ENCODE data around the gene ASTN1. TPM values are rescaled to one million over a fixed set of nuclear protein-coding genes. Genes with fewer than 3 reads are reported as not detected.

ASTN1 gene
- total and polyA plus RNA-seq, 9 of the 15 experiments (the other 6 are each of a cell fraction or from before 2014, with no cell fraction given): 0.05 to 0.22 (median 0.18) TPM

GRCh38 chr1:176854758-176855745 lies 309.5 kb downstream of the ASTN1 start (continued):
- no peak for TF ChIP-seq SMARCA5 (IDR thresholded peaks at IDR 0.05)
- TF ChIP-seq FOSL1 (tag; conservative IDR thresholded peaks at IDR 0.05): peak; percentile 82
- TF ChIP-seq ARID1B (IDR thresholded peaks at IDR 0.05): peak; percentile 48
- TF ChIP-seq TAL1 (IDR thresholded peaks at IDR 0.05): peak; percentile 42; the same call in 1 of the 2 replicates
- no peak for TF ChIP-seq ZBTB43 (CRISPR knock-in tag; IDR thresholded peaks at IDR 0.05)
- peak; percentile 13 for TF ChIP-seq MEIS2 (IDR thresholded peaks at IDR 0.05; ENCODE audit: partially characterized antibody)
- TF ChIP-seq CEBPB (tag; IDR thresholded peaks at IDR 0.05): 0 out of 2 replicates have a peak, but pooled peaks have one; percentile 18
- no peak for TF ChIP-seq ZBTB49 (CRISPR knock-in tag; IDR thresholded peaks at IDR 0.05; ENCODE audit: borderline replicate concordance)
- TF ChIP-seq HMBOX1 (IDR thresholded peaks at IDR 0.05): peak; percentile 64
- peak; percentile 48 for TF ChIP-seq CBFA2T3 (IDR thresholded peaks at IDR 0.05)

All from K562 (cell line).